Mesendoderm (in vitro differentiated cells): ENCODE data around the gene ATMIN.

Source experiments
- DNase-seq: peaks from one replicate; pipeline ENCODE4 v3.0.0; 2013
- H2AK5ac ChIP-seq: 2 replicates; pipeline ENCODE4 v1.6.1; 2013; ENCODE audit warnings: low read length, inconsistent platforms
- H2BK120ac ChIP-seq: 2 replicates; pipeline ENCODE4 v1.6.1; 2013; ENCODE audit warnings: low read depth, mild to moderate bottlenecking, low read length, moderate library complexity, mixed read lengths
- H2BK15ac ChIP-seq: replicated peaks from 2 replicates; pipeline ENCODE4 v1.6.1; 2013; ENCODE audit warnings: low read depth, mild to moderate bottlenecking, moderate library complexity
- H2BK5ac ChIP-seq: 2 replicates; pipeline ENCODE4 v1.6.1; 2013; ENCODE audit warnings: low read length, inconsistent platforms
- H3K18ac ChIP-seq: 2 replicates; pipeline ENCODE4 v1.6.1; 2013; ENCODE audit warnings: mild to moderate bottlenecking, low read length, mixed read lengths
- H3K23ac ChIP-seq: one replicate; pipeline ENCODE4 v1.6.1; 2013; ENCODE audit warnings: low read length
- H3K27ac ChIP-seq: 2 replicates; pipeline ENCODE4 v1.5.1; 2013; ENCODE audit warnings: low read depth, mild to moderate bottlenecking, inconsistent platforms, low read length, moderate library complexity
- H3K27me3 ChIP-seq: 2 replicates; pipeline ENCODE4 v1.6.1; 2013; ENCODE audit warnings: low read length, control low read depth, mild to moderate bottlenecking, inconsistent platforms; ENCODE audit not compliant: insufficient read depth, poor library complexity
- H3K36me3 ChIP-seq: 2 replicates; pipeline ENCODE4 v1.6.1; 2013; ENCODE audit warnings: low read length, inconsistent platforms; ENCODE audit not compliant: control insufficient read depth, insufficient read depth
- H3K4ac ChIP-seq: one replicate; pipeline ENCODE4 v1.6.1; 2013; ENCODE audit warnings: low read depth, mild to moderate bottlenecking, low read length, moderate library complexity
- H3K4me1 ChIP-seq: 2 replicates; pipeline ENCODE4 v1.6.1; 2013; ENCODE audit warnings: low read depth, low read length, inconsistent platforms; ENCODE audit not compliant: control insufficient read depth
- H3K4me2 ChIP-seq: 2 replicates; pipeline ENCODE4 v1.6.1; 2013; ENCODE audit warnings: low read length
- H3K4me3 ChIP-seq: 2 replicates; pipeline ENCODE4 v1.5.1; 2013; ENCODE audit warnings: mild to moderate bottlenecking, low read length
- H3K56ac ChIP-seq: one replicate; pipeline ENCODE4 v1.6.1; 2013; ENCODE audit warnings: low read length
- H3K79me1 ChIP-seq: 2 replicates; pipeline ENCODE4 v1.6.1; 2013; ENCODE audit warnings: low read length, inconsistent platforms
- H3K79me2 ChIP-seq: 2 replicates; pipeline ENCODE4 v1.6.1; 2013; ENCODE audit warnings: mild to moderate bottlenecking, low read length; ENCODE audit not compliant: control insufficient read depth, insufficient read depth
- H3K9ac ChIP-seq: 2 replicates; pipeline ENCODE4 v1.6.1; 2013; ENCODE audit warnings: low read length, inconsistent platforms
- H4K5ac ChIP-seq: one replicate; pipeline ENCODE4 v1.6.1; 2013; ENCODE audit warnings: low read length
- H4K8ac ChIP-seq: one replicate; pipeline ENCODE4 v1.6.1; 2013; ENCODE audit warnings: low read depth, mild to moderate bottlenecking, control low read depth, low read length, moderate library complexity
- WGBS: extraction: QIAGEN DNeasy Blood & Tissue Kit; methylation state at CpG from one replicate; pipeline ENCODE4 v1.1.7; 2013; ENCODE audit warnings: low lambda C conversion rate, missing lambda C conversion rate; ENCODE audit not compliant: insufficient coverage; ENCODE audit errors: extremely low coverage; 5-methylcytosine and 5-hydroxymethylcytosine counted together

The ATMIN gene

GRCh38 chr16:81040842-81041241 lies 5.2 kb downstream of the ATMIN start:
- Histone ChIP-seq H2AK5ac (no peak overlapping the region), H3K27me3 (no peaks in the 10 kb centered on the region), H4K5ac (no peak overlapping the region), H4K8ac (no peak overlapping the region), H3K9ac (no peak overlapping the region), H2BK15ac (no peak overlapping the region), H2BK120ac (no peak overlapping the region), H3K4ac (no peak overlapping the region), H2BK5ac (no peak overlapping the region), H3K79me1 (peaks cover 18% of the 10 kb centered on the region), H3K27ac (no peak overlapping the region), H3K79me2 (peaks cover 26% of the 10 kb centered on the region), H3K23ac (no peak overlapping the region), H3K36me3 (peaks cover 7% of the 10 kb centered on the region), H3K4me1 (peaks cover 4% of the 10 kb centered on the region), H3K4me3 (no peak overlapping the region), H3K56ac (no peak overlapping the region), H3K18ac (no peak overlapping the region), H3K4me2 (no peak overlapping the region)
- peak; percentile 32 for DNase-seq
- WGBS, result no CpG with 5 or more reads among the region's 5 CpGs

GRCh38 chr16:81041696-81042095 lies 6.1 kb downstream of the ATMIN start:
- peaks cover 15% of the 10 kb centered on the region for H3K79me1 ChIP-seq
- H2BK120ac ChIP-seq, result no peak overlapping the region
- H2BK5ac ChIP-seq, result no peak overlapping the region
- H3K4ac ChIP-seq, result no peak overlapping the region
- no peak overlapping the region for H3K27ac ChIP-seq
- peaks cover 7% of the 10 kb centered on the region for H3K36me3 ChIP-seq
- H3K4me2 ChIP-seq, result no peak overlapping the region
- H3K4me1 ChIP-seq, result peaks cover 4% of the 10 kb centered on the region
- no peak overlapping the region for H3K9ac ChIP-seq
- no peak overlapping the region for H3K4me3 ChIP-seq
- no peaks in the 10 kb centered on the region for H3K27me3 ChIP-seq
- DNase-seq, result peak; percentile 41
- no peak overlapping the region for H3K56ac ChIP-seq
- H4K8ac ChIP-seq, result no peak overlapping the region
- H2BK15ac ChIP-seq, result no peak overlapping the region
- H3K23ac ChIP-seq, result no peak overlapping the region
- WGBS, result no CpG with 5 or more reads among the region's 4 CpGs
- H2AK5ac ChIP-seq, result no peak overlapping the region
- peaks cover 21% of the 10 kb centered on the region for H3K79me2 ChIP-seq
- no peak overlapping the region for H4K5ac ChIP-seq
- no peak overlapping the region for H3K18ac ChIP-seq

- Histone ChIP-seq H3K23ac (no peak overlapping the region), H4K5ac (no peak overlapping the region), H3K4me1 (no peaks in the 10 kb centered on the region), H2BK5ac (no peak overlapping the region), H3K36me3 (peaks cover 7% of the 10 kb centered on the region), H2BK15ac (no peak overlapping the region), H3K56ac (no peak overlapping the region), H3K27ac (no peak overlapping the region), H3K27me3 (no peaks in the 10 kb centered on the region), H4K8ac (no peak overlapping the region), H3K79me2 (peaks cover 11% of the 10 kb centered on the region), H2AK5ac (no peak overlapping the region), H3K18ac (no peak overlapping the region), H3K9ac (no peak overlapping the region), H3K4me2 (no peak overlapping the region), H3K4ac (no peak overlapping the region), H3K79me1 (peaks cover 10% of the 10 kb centered on the region), H3K4me3 (no peak overlapping the region), H2BK120ac (no peak overlapping the region)
- DNase-seq, result no peak
- WGBS, result no CpG with 5 or more reads among the region's 2 CpGs
These were observed 7.2 kb downstream of the ATMIN start for GRCh38 chr16:81042821-81043220.

- no peaks in the 10 kb centered on the region for H3K4me1 ChIP-seq
- no peak overlapping the region for H4K5ac ChIP-seq
- H3K79me1 ChIP-seq, result no peaks in the 10 kb centered on the region
- H4K8ac ChIP-seq, result no peak overlapping the region
- H3K4me2 ChIP-seq, result no peak overlapping the region
- H2AK5ac ChIP-seq, result no peak overlapping the region
- H2BK15ac ChIP-seq, result no peak overlapping the region
- no peak overlapping the region for H3K56ac ChIP-seq
- H3K4ac ChIP-seq, result no peak overlapping the region
- no CpG with 5 or more reads among the region's 11 CpGs for WGBS
- no peaks in the 10 kb centered on the region for H3K27me3 ChIP-seq
- no peaks in the 10 kb centered on the region for H3K79me2 ChIP-seq
- no peak overlapping the region for H3K27ac ChIP-seq
- no peak overlapping the region for H3K4me3 ChIP-seq
- H2BK5ac ChIP-seq, result no peak overlapping the region
- H3K23ac ChIP-seq, result no peak overlapping the region
- no peak overlapping the region for H3K18ac ChIP-seq
- no peak overlapping the region for H2BK120ac ChIP-seq
- no peaks in the 10 kb centered on the region for H3K36me3 ChIP-seq
- no peak overlapping the region for H3K9ac ChIP-seq
- DNase-seq, result no peak
These were observed 18.1 kb downstream of the ATMIN start for GRCh38 chr16:81053761-81054160.

- Histone ChIP-seq H3K4ac (no peak overlapping the region), H3K9ac (no peak overlapping the region), H3K36me3 (no peaks in the 10 kb centered on the region), H4K5ac (no peak overlapping the region), H3K23ac (no peak overlapping the region), H3K79me2 (no peaks in the 10 kb centered on the region), H3K27me3 (no peaks in the 10 kb centered on the region), H3K56ac (no peak overlapping the region), H3K79me1 (no peaks in the 10 kb centered on the region), H4K8ac (no peak overlapping the region), H3K18ac (no peak overlapping the region), H3K4me1 (no peaks in the 10 kb centered on the region), H2AK5ac (no peak overlapping the region), H2BK120ac (no peak overlapping the region), H3K4me3 (no peak overlapping the region), H2BK15ac (no peak overlapping the region), H3K27ac (no peak overlapping the region), H2BK5ac (no peak overlapping the region), H3K4me2 (no peak overlapping the region)
- WGBS, result 100% methylated on average over 1 of the region's 14 CpGs
- no peak for DNase-seq
These were observed 25.1 kb downstream of the ATMIN start for GRCh38 chr16:81060576-81061306.

- Histone ChIP-seq H2BK120ac (no peak overlapping the region), H3K79me2 (no peaks in the 10 kb centered on the region), H4K8ac (no peak overlapping the region), H3K9ac (no peak overlapping the region), H2BK15ac (no peak overlapping the region), H3K18ac (no peak overlapping the region), H3K27ac (no peak overlapping the region), H3K4ac (no peak overlapping the region), H3K4me1 (no peaks in the 10 kb centered on the region), H3K23ac (no peak overlapping the region), H3K56ac (no peak overlapping the region), H2AK5ac (no peak overlapping the region), H3K4me2 (no peak overlapping the region), H4K5ac (no peak overlapping the region), H3K27me3 (no peaks in the 10 kb centered on the region), H3K79me1 (no peaks in the 10 kb centered on the region), H3K36me3 (no peaks in the 10 kb centered on the region), H3K4me3 (no peak overlapping the region), H2BK5ac (no peak overlapping the region)
- no peak for DNase-seq
- no CpG with 5 or more reads among the region's 10 CpGs for WGBS
These were observed 25.6 kb downstream of the ATMIN start for GRCh38 chr16:81061307-81061640.
